ENCODE results near the gene REEP3.
A peak's percentile ranks its signal among the peaks of the same experiment; 100 is the strongest.
"Not testable (repeated sequence)": the region's sequence is repeated elsewhere in the genome, so short reads cannot be mapped to it uniquely, and the experiment has no call there.

REEP3 gene

GRCh38 chr10:63498665-63499064 is 22.5 kb upstream of the REEP3 start:
- no peaks in the 10 kb centered on the region for H3K27me3 Mint-ChIP-seq (ENCODE audit: low read depth)
- H3K9me3 Mint-ChIP-seq = no peaks in the 10 kb centered on the region
- no peaks in the 10 kb centered on the region for H3K4me1 Mint-ChIP-seq (ENCODE audit: low read depth)
- H3K27ac Mint-ChIP-seq = no peak overlapping the region
- peaks cover 5% of the 10 kb centered on the region for H3K36me3 Mint-ChIP-seq (ENCODE audit: low read depth)
- no peak overlapping the region for H3K4me3 Mint-ChIP-seq

GRCh38 chr10:63500551-63500950 is 20.6 kb upstream of the REEP3 start:
- not testable (repeated sequence) for H3K27ac Mint-ChIP-seq; H3K4me1 Mint-ChIP-seq (ENCODE audit: low read depth); H3K9me3 Mint-ChIP-seq; H3K27me3 Mint-ChIP-seq (ENCODE audit: low read depth); H3K36me3 Mint-ChIP-seq (ENCODE audit: low read depth); H3K4me3 Mint-ChIP-seq

GRCh38 chr10:63501954-63502353 is 19.2 kb upstream of the REEP3 start:
- peaks cover 5% of the 10 kb centered on the region for H3K36me3 Mint-ChIP-seq (ENCODE audit: low read depth)
- no peaks in the 10 kb centered on the region for H3K9me3 Mint-ChIP-seq
- no peaks in the 10 kb centered on the region for H3K27me3 Mint-ChIP-seq (ENCODE audit: low read depth)
- H3K27ac Mint-ChIP-seq = no peak overlapping the region
- H3K4me1 Mint-ChIP-seq (ENCODE audit: low read depth) = peaks cover 7% of the 10 kb centered on the region
- H3K4me3 Mint-ChIP-seq = no peak overlapping the region

DNA sequence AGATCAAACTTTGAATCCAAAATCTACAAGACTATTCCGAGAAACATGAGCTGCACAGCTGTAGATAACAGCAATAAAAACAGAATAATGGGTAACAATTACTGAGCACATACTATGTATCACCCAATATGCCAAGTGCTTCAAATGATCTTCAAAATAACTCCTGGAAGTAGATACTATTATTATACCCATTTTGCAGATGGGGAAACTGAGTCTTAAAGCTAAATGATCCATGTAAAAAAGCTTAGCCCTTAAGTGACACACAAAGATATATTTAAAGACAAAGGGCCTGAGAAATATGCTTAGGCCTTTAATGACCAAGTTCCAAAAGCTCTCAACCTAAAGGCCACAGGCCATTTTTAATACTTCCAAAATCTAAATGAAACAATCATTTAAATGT is 18.4 kb upstream of the REEP3 start:
- Mint-ChIP-seq H3K36me3 (ENCODE audit: low read depth) (peaks cover 5% of the 10 kb centered on the region), H3K27me3 (ENCODE audit: low read depth) (no peaks in the 10 kb centered on the region), H3K9me3 (no peaks in the 10 kb centered on the region), H3K27ac (no peak overlapping the region), H3K4me1 (ENCODE audit: low read depth) (peaks cover 7% of the 10 kb centered on the region), H3K4me3 (no peak overlapping the region)

DNA sequence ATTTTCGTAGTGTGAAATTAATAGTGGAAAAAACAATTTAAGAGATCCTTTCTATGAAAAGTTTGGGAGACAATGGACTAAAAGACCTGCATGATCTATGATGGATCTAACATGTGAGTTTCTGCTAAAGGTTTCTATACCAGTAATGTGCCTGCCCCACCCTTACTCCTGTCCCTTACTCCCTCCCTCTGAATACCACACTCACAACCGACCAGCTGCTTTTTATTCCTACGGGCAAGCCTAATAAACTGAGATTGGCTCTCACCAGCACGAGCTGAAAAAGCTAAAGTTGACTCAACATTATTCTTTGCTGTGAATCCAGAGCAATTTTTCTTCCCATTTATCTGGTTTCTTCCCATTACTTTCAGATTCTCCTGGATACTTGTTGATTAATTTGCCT is 17.8 kb upstream of the REEP3 start:
- H3K27ac Mint-ChIP-seq = no peak overlapping the region
- no peaks in the 10 kb centered on the region for H3K9me3 Mint-ChIP-seq
- H3K4me3 Mint-ChIP-seq = no peak overlapping the region
- peaks cover 5% of the 10 kb centered on the region for H3K36me3 Mint-ChIP-seq (ENCODE audit: low read depth)
- H3K27me3 Mint-ChIP-seq (ENCODE audit: low read depth) = no peaks in the 10 kb centered on the region
- peaks cover 7% of the 10 kb centered on the region for H3K4me1 Mint-ChIP-seq (ENCODE audit: low read depth)

DNA sequence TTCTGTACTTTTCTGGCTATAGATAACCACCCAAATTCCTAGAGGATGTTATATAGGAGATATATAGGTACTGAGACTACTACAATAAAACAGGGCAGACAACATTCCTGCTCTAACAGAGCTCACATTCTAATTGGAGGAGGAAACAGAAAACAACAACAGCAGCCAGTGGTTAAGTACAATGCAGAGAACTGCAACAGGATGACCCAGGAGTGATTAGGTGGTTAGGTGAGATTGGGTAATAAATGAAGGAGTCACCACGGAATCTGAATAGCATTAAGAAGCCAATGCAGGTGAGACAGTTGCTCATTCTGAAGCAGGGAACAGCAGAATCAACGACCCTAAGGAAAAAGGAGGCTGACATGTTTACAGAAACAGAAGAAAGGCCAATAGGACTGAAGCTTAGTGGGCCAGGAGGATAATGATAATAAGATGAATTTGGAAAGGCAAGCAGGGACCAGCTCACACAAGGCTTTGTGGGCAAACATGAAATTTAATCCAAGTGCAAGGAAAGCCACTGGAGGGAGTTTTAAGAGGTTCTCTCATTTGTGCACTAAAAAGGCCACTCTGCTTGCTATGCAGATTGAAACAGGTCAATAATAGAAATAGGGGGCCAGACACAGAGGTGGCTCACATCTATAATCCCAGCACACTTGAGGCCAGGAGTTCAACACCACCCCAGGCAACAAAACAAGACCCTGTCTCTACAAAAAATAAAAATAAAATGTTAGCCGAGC is 16.9 kb upstream of the REEP3 start:
- Mint-ChIP-seq H3K36me3 (ENCODE audit: low read depth) (peaks cover 2% of the 10 kb centered on the region), H3K27ac (no peak overlapping the region), H3K9me3 (no peaks in the 10 kb centered on the region), H3K4me3 (no peak overlapping the region), H3K27me3 (ENCODE audit: low read depth) (no peaks in the 10 kb centered on the region), H3K4me1 (ENCODE audit: low read depth) (peaks cover 7% of the 10 kb centered on the region)

GRCh38 chr10:63505562-63505961 is 15.6 kb upstream of the REEP3 start:
- H3K27me3 Mint-ChIP-seq (ENCODE audit: low read depth) = no peaks in the 10 kb centered on the region
- no peaks in the 10 kb centered on the region for H3K9me3 Mint-ChIP-seq
- H3K36me3 Mint-ChIP-seq (ENCODE audit: low read depth) = no peaks in the 10 kb centered on the region
- H3K4me3 Mint-ChIP-seq = no peak overlapping the region
- H3K4me1 Mint-ChIP-seq (ENCODE audit: low read depth) = peaks cover 7% of the 10 kb centered on the region
- no peak overlapping the region for H3K27ac Mint-ChIP-seq

- Mint-ChIP-seq H3K27me3 (ENCODE audit: low read depth) (no peaks in the 10 kb centered on the region), H3K4me1 (ENCODE audit: low read depth) (peaks cover 7% of the 10 kb centered on the region), H3K4me3 (no peak overlapping the region), H3K36me3 (ENCODE audit: low read depth) (peaks cover 1% of the 10 kb centered on the region), H3K27ac (no peak overlapping the region), H3K9me3 (no peaks in the 10 kb centered on the region)
Observed at GRCh38 chr10:63506554-63506953, 14.6 kb upstream of the REEP3 start.

DNA sequence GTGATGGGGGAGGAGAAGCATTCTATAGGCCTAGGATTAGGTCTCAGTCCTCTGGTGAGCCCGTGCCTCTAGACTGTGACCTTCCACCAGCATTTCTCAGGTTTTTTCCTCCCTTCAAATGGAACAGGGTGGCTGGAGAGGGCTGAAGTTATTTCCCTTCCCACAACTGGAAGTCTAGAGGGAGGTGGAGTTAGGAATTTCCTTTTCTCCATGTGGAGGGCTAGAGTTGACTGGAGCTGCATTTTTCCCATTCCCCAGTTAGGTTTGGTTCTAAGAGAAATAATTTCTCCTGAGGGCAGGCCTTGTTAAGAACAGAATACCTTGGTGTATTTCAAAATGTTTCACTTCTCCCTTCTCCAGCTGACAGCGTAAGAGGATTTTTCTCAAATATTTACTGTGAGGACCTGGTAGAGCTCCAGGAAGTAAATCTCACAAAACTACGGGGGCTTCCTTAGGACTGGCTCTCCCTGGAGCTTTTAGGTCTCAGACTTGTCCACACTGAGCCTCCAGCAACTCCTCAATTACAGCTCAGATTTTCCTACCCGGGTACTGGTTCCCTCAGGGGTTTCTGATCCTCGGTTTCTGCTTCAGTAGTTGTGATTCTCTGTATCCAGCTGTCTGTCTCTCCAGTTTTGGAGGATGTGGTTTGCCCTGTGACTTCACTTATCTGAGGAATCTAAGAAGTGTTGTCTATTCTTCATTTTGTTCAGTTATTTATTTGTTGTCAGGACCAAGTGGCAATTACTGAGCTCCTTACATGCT is 6.0 kb upstream of the REEP3 start:
- Mint-ChIP-seq H3K4me3 (peak overlapping the region; percentile 40), H3K36me3 (ENCODE audit: low read depth) (peaks cover 16% of the 10 kb centered on the region), H3K27ac (peak overlapping the region; percentile 70), H3K4me1 (ENCODE audit: low read depth) (peaks cover 40% of the 10 kb centered on the region), H3K9me3 (peaks cover 6% of the 10 kb centered on the region), H3K27me3 (ENCODE audit: low read depth) (no peaks in the 10 kb centered on the region)

DNA sequence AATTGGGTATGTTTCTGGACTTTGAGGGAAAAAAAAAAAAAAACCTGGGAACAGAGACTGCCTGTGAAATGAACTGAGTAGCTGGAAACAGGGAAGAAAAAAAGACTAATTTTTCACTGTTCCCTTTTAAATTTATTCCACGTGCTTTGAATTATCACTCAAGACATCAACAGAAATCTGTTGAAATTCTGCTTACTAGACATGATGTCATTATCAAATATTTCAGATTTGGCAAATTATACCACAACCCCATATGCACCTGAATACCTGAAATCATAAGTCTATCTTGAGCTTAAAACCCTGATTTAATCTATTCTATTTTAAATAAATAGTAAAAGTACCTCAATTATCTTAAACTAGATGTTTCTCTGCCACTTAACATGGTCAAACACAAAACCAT is 5.0 kb upstream of the REEP3 start:
- no peaks in the 10 kb centered on the region for H3K27me3 Mint-ChIP-seq (ENCODE audit: low read depth)
- no peak overlapping the region for H3K27ac Mint-ChIP-seq
- H3K4me3 Mint-ChIP-seq = no peak overlapping the region
- H3K9me3 Mint-ChIP-seq = peaks cover 6% of the 10 kb centered on the region
- peaks cover 48% of the 10 kb centered on the region for H3K4me1 Mint-ChIP-seq (ENCODE audit: low read depth)
- H3K36me3 Mint-ChIP-seq (ENCODE audit: low read depth) = peaks cover 15% of the 10 kb centered on the region

GRCh38 chr10:63518690-63519288 is 2.4 kb upstream of the REEP3 start:
- peak overlapping the region; percentile 28 for H3K4me3 Mint-ChIP-seq

DNA sequence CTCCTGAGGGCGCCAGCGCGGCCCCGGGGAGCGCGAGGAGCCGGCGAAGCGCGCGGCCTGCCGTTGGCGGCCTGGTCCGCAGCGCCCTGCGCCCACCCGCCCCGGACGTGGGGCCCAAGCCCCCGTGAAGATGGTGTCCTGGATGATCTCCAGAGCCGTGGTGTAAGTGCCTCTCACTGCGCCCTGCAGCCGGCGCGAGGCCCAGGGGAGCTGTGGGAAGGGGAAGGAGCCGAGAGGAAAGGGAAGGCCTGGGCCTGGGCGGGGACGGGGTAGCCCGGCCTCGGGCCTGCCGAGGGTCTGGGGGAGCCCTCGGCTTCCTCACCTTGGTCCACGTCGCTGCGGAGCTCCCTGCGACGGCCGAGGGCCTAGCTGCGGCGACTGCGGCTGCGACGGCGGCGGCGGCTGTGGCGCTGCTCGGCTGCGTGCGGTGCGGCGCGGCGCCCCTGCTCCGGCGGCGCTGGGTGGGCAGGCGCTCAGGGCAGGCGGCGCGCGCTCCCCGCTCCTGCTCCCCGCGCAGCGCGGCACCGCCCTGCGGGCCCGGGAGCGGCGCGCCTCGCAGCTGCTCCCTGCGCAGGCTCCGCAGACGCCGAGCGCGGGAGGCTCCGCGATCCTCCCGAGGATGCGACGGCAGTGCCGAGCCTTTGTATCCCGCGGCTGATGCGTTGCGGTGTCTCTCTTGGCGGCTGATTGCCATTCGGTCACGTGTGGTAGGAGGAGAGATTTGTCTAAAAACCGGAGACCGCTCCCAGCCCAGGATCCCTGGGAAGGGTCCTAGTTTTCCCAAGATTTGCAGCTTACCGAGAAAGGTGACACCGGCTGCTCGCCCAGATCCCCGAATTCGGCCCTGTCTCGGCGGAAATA is 445 bp downstream of the REEP3 start:
- peaks cover 11% of the 10 kb centered on the region for H3K36me3 Mint-ChIP-seq (ENCODE audit: low read depth)
- H3K27me3 Mint-ChIP-seq (ENCODE audit: low read depth) = no peaks in the 10 kb centered on the region
- H3K27ac Mint-ChIP-seq = peak overlapping the region; percentile 92
- H3K9me3 Mint-ChIP-seq = no peaks in the 10 kb centered on the region
- peak overlapping the region; percentile 86 for H3K4me3 Mint-ChIP-seq
- peaks cover 54% of the 10 kb centered on the region for H3K4me1 Mint-ChIP-seq (ENCODE audit: low read depth)

More at GRCh38 chr10:63518690-63519288, 2.4 kb upstream of the REEP3 start:
- peaks cover 56% of the 10 kb centered on the region for H3K4me1 Mint-ChIP-seq (ENCODE audit: low read depth)
- H3K36me3 Mint-ChIP-seq (ENCODE audit: low read depth) = peaks cover 7% of the 10 kb centered on the region
- H3K27me3 Mint-ChIP-seq (ENCODE audit: low read depth) = no peaks in the 10 kb centered on the region
- no peak overlapping the region for H3K27ac Mint-ChIP-seq
- H3K9me3 Mint-ChIP-seq = peaks cover 6% of the 10 kb centered on the region

DNA sequence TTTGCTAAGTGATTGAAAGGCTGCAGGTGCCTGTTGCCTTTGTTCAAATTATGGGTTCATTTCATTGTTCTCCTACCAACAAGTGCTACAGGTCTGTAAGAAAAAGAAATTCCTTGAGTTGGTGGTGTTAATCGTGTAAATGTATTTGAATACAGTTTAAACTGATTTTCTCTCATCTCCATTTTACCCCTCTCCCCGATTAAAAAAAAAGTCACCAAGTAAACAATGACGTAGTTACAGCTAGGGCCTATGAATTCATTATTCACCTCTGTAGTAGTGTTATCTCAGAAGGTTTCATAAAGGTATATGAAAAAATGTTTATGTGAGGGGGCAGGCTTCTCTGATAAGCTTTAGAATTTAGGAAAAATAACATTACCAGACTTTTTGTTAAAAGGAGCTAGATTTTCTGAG is 1.1 kb downstream of the REEP3 start:
- H3K36me3 Mint-ChIP-seq (ENCODE audit: low read depth) = peaks cover 10% of the 10 kb centered on the region
- H3K4me1 Mint-ChIP-seq (ENCODE audit: low read depth) = peaks cover 51% of the 10 kb centered on the region
- peak overlapping the region; percentile 92 for H3K27ac Mint-ChIP-seq
- peak overlapping the region; percentile 86 for H3K4me3 Mint-ChIP-seq
- H3K9me3 Mint-ChIP-seq = no peaks in the 10 kb centered on the region
- H3K27me3 Mint-ChIP-seq (ENCODE audit: low read depth) = no peaks in the 10 kb centered on the region

- no peaks in the 10 kb centered on the region for H3K9me3 Mint-ChIP-seq
- H3K4me3 Mint-ChIP-seq = peak overlapping the region; percentile 29
- H3K27ac Mint-ChIP-seq = peak overlapping the region; percentile 92
- peaks cover 14% of the 10 kb centered on the region for H3K36me3 Mint-ChIP-seq (ENCODE audit: low read depth)
- peaks cover 54% of the 10 kb centered on the region for H3K4me1 Mint-ChIP-seq (ENCODE audit: low read depth)
- no peaks in the 10 kb centered on the region for H3K27me3 Mint-ChIP-seq (ENCODE audit: low read depth)
Observed at GRCh38 chr10:63522995-63523394, 1.8 kb downstream of the REEP3 start.

Data from T-helper 1 cell treated with Interleukin-12 subunit alpha and Interleukin-12 subunit beta and Interleukin-4 antibody, amounts not matched to agents 30 μg/mL and 1 μg/mL, for 36 hours (primary cell).